GM21526 (cell line): ENCODE measurements around the gene ROCK2.

Source experiments
- ATAC-seq: cut with Tn5 transposase; IDR thresholded peaks from one replicate; pipeline ENCODE4 v1.9.1; 2021; ENCODE audit warnings: moderate library complexity; ENCODE audit not compliant: unreplicated experiment, low FRiP score

The ROCK2 gene

DNA sequence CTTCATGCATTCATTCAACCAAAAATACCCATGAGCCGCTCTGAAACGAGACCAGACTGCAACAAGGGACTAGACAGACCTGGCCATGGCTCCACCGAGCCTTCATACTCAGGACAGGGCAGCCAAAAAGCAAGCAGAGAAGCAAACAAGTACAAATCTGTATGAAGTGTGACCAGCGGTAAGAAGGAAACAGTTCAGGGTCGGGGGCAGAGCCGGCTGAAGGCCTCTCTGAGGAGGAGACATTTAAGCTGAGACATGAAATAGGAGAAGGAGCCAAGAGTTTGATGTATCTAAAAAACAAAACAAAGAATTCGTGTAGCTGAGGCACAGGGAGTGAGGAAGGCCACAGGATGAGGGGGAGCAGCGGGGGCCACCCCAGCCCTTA lies 210.5 kb downstream of the ROCK2 start:
- ATAC-seq, result no peak

DNA sequence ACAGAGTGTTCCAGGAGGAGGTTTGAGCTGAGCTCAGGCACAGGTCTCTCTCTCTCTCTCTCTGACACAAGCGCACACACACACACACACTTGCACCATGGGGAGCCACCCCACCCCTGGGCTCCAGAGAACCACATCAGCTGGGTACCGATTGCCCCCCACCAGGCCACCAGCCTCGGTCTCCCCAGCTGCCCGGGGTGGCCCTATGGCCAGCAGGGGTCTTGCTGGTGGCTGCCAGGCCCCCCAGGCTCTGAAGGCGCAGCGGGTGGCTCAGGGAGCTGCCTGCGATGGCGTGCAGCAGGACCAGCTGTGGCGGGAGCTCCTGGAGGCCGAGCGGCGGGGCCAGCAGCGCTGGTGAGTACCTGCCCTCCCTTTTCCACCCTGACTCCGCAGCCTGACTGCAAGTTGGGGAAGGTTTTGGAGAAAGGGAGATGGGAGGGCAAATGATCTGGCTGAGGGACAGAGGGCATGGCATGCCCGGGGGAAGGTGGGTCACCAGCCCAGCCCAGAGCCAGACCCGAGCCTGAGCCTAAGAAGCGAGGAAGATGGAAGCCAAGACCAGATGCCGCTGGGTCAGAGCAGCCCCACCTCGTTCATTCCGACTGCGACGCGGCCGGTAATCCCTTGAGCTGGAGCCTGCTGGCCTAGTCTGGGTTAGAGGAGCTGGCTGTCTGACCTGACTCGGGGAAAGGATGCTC lies 211.0 kb downstream of the ROCK2 start:
- ATAC-seq, result no peak

DNA sequence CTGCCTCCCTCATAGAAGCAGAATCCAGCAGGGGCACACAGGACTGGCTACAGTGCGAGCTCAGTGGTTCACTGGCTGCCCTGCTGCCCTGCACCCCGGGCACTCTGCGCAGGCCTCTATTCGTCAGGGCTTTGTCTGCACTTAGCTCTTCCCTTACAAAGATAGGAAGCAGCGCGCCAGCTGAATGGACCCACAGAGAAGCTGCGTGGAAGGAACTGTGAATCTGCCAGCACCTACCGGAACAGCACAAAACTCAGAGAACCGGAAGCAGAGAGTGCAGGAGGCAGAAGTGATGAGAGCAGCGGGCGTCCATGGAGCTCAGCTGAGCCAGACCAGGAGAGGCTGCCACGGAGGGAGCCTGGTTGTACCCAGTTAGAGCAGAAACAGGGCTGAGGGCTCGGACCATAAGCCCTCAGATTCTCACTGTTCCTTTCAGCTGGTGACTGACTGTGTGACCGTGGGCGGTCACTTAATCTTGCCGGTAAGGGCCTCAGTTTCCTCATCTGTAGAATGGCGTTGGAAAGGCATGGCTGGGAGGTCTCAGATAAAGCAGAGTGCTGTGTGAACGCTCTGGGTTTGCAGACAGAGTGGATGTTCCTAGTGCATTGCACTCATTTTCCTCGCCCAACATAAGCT lies 212.3 kb downstream of the ROCK2 start:
- ATAC-seq, result no peak

DNA sequence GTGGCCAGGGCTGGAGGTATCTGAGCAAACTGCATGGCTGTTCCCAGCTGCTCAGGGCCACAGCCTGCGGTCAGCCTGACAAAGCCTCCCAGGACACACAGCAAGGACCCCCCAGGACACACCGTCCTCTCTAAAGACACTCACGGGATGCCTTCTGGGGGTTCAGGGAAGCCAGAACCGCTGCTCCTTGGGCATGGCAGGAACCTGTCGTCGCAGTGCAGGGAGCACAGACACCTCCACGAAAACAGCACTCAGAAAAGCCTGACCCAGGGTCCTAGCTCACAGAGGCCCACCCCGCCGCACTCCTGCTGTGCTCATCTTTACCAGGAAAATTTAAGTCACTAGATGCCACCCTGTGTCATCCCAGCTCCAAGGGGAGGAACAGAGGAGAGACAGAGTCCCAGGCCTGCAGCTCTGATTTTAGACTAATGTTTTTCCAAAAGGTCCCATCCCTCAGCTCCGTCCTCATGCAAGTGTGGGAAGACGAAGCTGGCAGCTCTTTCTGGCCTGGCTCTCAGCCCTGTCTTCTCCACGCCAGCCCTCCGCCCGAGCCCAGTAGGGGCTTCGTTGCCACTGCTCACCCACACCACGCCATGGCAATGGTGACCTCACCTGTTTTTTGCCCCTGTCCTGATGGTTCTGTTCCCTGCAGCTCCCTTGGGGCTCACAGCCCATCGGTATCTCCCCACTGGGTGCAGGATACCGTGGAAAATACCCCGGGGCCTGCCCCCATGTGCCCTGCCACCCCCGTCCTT lies 213.1 kb downstream of the ROCK2 start:
- ATAC-seq, result no peak
